GM23338 (cell line): ENCODE data around the gene RASSF4. TPM values are rescaled to one million over a fixed set of nuclear protein-coding genes. Genes with fewer than 3 reads are reported as not detected.

ENCODE experiments used
- ATAC-seq: fragments of 200-7000 bp; cut with Tn5 transposase; 3 replicates; pipeline ENCODE4 v1.9.1; 2020
- DNase-seq: peaks from one replicate; pipeline ENCODE4 v3.0.0-alpha.2; 2015; ENCODE audit warnings: low spot score
- H2AFZ ChIP-seq: fragments of 200-600 bp; sonication (generic); 2 replicates; pipeline ENCODE4 v1.8.0; 2016; ENCODE audit warnings: antibody characterized with exemption, mild to moderate bottlenecking, moderate library complexity
- H3F3A ChIP-seq: fragments of 200-600 bp; sonication (generic); replicated peaks from 2 replicates; pipeline ENCODE4 v1.8.0; 2017; ENCODE audit warnings: antibody characterized with exemption, mixed run types, low read depth
- H3K27ac ChIP-seq: fragments of 200-600 bp; sonication (generic); 2 replicates; pipeline ENCODE4 v1.6.1; 2016; ENCODE audit warnings: low read depth
- H3K27me3 ChIP-seq: fragments of 200-600 bp; sonication (generic); 2 replicates; pipeline ENCODE4 v1.8.0; 2016; ENCODE audit warnings: mild to moderate bottlenecking, mixed run types, moderate library complexity; ENCODE audit not compliant: insufficient read depth
- H3K36me3 ChIP-seq: fragments of 200-600 bp; sonication (generic); 2 replicates; pipeline ENCODE4 v1.8.0; 2016; ENCODE audit warnings: mild to moderate bottlenecking; ENCODE audit not compliant: insufficient read depth
- H3K4me1 ChIP-seq: fragments of 200-600 bp; sonication (generic); 2 replicates; pipeline ENCODE4 v1.8.0; 2016; ENCODE audit warnings: mild to moderate bottlenecking, moderate library complexity; ENCODE audit not compliant: insufficient read depth
- H3K4me2 ChIP-seq: fragments of 200-600 bp; sonication (generic); 2 replicates; pipeline ENCODE4 v1.7.1; 2017; ENCODE audit warnings: mixed run types
- H3K4me3 ChIP-seq: fragments of 200-600 bp; sonication (generic); 2 replicates; pipeline ENCODE4 v1.6.1; 2016; ENCODE audit warnings: mixed run types
- H3K79me2 ChIP-seq: fragments of 200-600 bp; sonication (generic); replicated peaks from 2 replicates; pipeline ENCODE4 v1.8.0; 2017; ENCODE audit warnings: mild to moderate bottlenecking; ENCODE audit not compliant: insufficient read depth
- H3K9me2 ChIP-seq: fragments of 200-600 bp; sonication (generic); 2 replicates; pipeline ENCODE4 v1.8.0; 2017; ENCODE audit not compliant: insufficient read depth
- H4K20me1 ChIP-seq: fragments of 200-600 bp; sonication (generic); replicated peaks from 2 replicates; pipeline ENCODE4 v1.8.0; 2017; ENCODE audit warnings: mild to moderate bottlenecking; ENCODE audit not compliant: insufficient read depth
- H3K27ac Mint-ChIP-seq: 2 replicates; pipeline ENCODE4 v1.8.0; 2020; ENCODE audit warnings: inconsistent platforms, mild to moderate bottlenecking, moderate library complexity, mixed read lengths
- H3K27me3 Mint-ChIP-seq: 3 replicates; pipeline ENCODE4 v1.8.0; 2022; ENCODE audit warnings: low read depth, mild to moderate bottlenecking, moderate library complexity, mixed read lengths, inconsistent platforms; ENCODE audit not compliant: insufficient read depth, poor library complexity
- H3K36me3 Mint-ChIP-seq: 3 replicates; pipeline ENCODE4 v1.8.0; 2021; ENCODE audit warnings: low read depth, mild to moderate bottlenecking, inconsistent platforms, moderate library complexity, mixed read lengths
- H3K4me1 Mint-ChIP-seq: 3 replicates; pipeline ENCODE4 v1.8.0; 2020; ENCODE audit warnings: mild to moderate bottlenecking, inconsistent platforms, mixed read lengths
- H3K4me3 Mint-ChIP-seq: 3 replicates; pipeline ENCODE4 v1.8.0; 2021; ENCODE audit warnings: moderate library complexity, mild to moderate bottlenecking, inconsistent platforms, mixed read lengths
- H3K9me3 Mint-ChIP-seq: 3 replicates; pipeline ENCODE4 v1.8.0; 2020; ENCODE audit warnings: moderate library complexity, mild to moderate bottlenecking, inconsistent platforms, mixed read lengths
- CREB1 ChIP-seq: fragments of 250-450 bp; sonication (Bioruptor Pico); IDR thresholded peaks from 2 replicates; pipeline ENCODE4 v1.5.0; 2020; ENCODE audit warnings: low read depth, mild to moderate bottlenecking, moderate library complexity
- EZH2 ChIP-seq: fragments of 200-600 bp; sonication (generic); IDR thresholded peaks from one replicate; pipeline ENCODE4 v1.8.0; 2017; ENCODE audit warnings: antibody characterized with exemption, mild to moderate bottlenecking, low read depth; ENCODE audit not compliant: unreplicated experiment
- JUNB ChIP-seq: IDR thresholded peaks from one replicate; pipeline ENCODE4 v1.6.1; 2016; ENCODE audit warnings: antibody characterized with exemption; ENCODE audit not compliant: unreplicated experiment
- NANOG ChIP-seq: IDR thresholded peaks from 2 replicates; pipeline ENCODE4 v1.6.1; 2016; ENCODE audit warnings: antibody characterized with exemption, borderline replicate concordance
- POLR2AphosphoS5 ChIP-seq: IDR thresholded peaks from 2 replicates; pipeline ENCODE4 v1.6.1; 2016; ENCODE audit warnings: antibody characterized with exemption, low read depth
- STAT1 ChIP-seq: IDR thresholded peaks from one replicate; pipeline ENCODE4 v1.6.1; 2016; ENCODE audit warnings: antibody characterized with exemption; ENCODE audit not compliant: unreplicated experiment
- ZNF114 ChIP-seq: fragments of 250-450 bp; sonication (Bioruptor Pico); IDR thresholded peaks from 2 replicates; pipeline ENCODE4 v1.5.0; 2020; ENCODE audit warnings: mild to moderate bottlenecking, moderate library complexity
- ZNF331 ChIP-seq: fragments of 250-450 bp; sonication (Bioruptor Pico); IDR thresholded peaks from 2 replicates; pipeline ENCODE4 v1.5.0; 2020; ENCODE audit warnings: low read depth, mild to moderate bottlenecking, moderate library complexity
- polyA plus RNA-seq: library from polyadenylated mRNA; unstranded; fragments of >200 nt; fragmentation: Nextera tagmentation; extraction: Ambion mirVana; gene quantifications from 2 replicates; pipeline ENCODE4 v1.2.1, GENCODE V29; 2016
- total RNA-seq: library from RNA; depleted of rRNA; stranded (reverse); fragments of >200 nt; shearing (Covaris generic); gene quantifications from 2 replicates; pipeline ENCODE4 v1.2.3, GENCODE V29; 2014
- TF ChIP-seq, protein P1 (sequence below), 2 experiments: fragments of 200-600 bp in 1 of 2; sonication (generic) in 1 of 2; conservative IDR thresholded peaks; 2 replicates each; pipeline versions ENCODE4 v1.5.1 to v1.6.1; 2016 to 2017; ENCODE audit warnings: antibody characterized with exemption in 2 of 2, low read depth in 2 of 2, mild to moderate bottlenecking in 2 of 2, moderate library complexity in 1 of 2
- TF ChIP-seq, protein P2 (sequence below): IDR thresholded peaks from 2 replicates; pipeline ENCODE4 v1.6.1; 2016; ENCODE audit warnings: antibody characterized with exemption
- TF ChIP-seq, protein P3 (sequence below): IDR thresholded peaks from one replicate; pipeline ENCODE4 v1.6.1; 2018; ENCODE audit warnings: antibody characterized with exemption; ENCODE audit not compliant: unreplicated experiment

The RASSF4 gene
- total and polyA plus RNA-seq, 2 experiments from 2014 or later = 12.4 to 13.6 TPM

DNA sequence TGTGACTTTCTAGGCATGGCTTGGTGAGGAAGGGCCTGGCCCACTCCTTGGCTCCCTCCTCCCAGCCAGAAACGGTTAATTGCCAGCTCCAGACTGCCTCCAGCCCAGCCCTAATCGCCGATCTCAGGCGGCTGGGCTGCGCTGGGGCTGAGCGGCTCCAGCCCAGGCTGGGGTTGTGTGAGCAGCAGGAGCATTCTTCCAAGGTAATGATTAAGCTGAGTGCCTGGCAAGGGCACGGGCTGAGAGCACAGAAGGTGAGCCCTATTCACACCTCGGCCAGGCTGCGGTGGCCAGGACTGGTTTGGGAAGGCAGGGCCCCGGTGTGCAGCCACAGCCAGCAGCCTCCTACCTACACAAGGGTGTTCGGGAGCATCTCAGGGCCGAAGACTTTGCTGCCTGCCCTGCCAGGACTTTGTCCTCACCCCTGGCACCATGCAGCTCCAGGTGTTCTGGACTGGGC lies 48.5 kb upstream of the RASSF4 start, which contains the start of gene TMEM72:
TSS of gene TMEM72 (plus strand) at position 257 of the 460 bp plus-strand sequence. CDS start at position 433, 176 bp downstream.
- Mint-ChIP-seq H3K27ac (no peak within 1 kb of the TSS), H3K9me3 (no peaks in the 10 kb centered on the region), H3K27me3 (peaks cover 12% of the 10 kb centered on the region), H3K4me1 (peaks cover 34% of the 10 kb centered on the region), H3K4me3 (no peak within 1 kb of the TSS), H3K36me3 (no peaks in the 10 kb centered on the region)
- H3K4me3 ChIP-seq = no peak within 1 kb of the TSS
- no peak within 1 kb of the TSS for H3K27ac ChIP-seq
- H3F3A ChIP-seq = no peaks in the 10 kb centered on the region
- H3K9me2 ChIP-seq = no peaks in the 10 kb centered on the region; the same call in 1 of the 2 replicates
- H3K27me3 ChIP-seq = no peaks in the 10 kb centered on the region
- ATAC-seq = peak; percentile 96
- H3K79me2 ChIP-seq = no peaks in the 10 kb centered on the region
- no peak for TF ChIP-seq ZNF331
- H4K20me1 ChIP-seq = no peaks in the 10 kb centered on the region
- peak; percentile 61 for DNase-seq
- H3K36me3 ChIP-seq = no peaks in the 10 kb centered on the region
- H3K4me2 ChIP-seq = no peak within 1 kb of the TSS
- 0 out of 2 replicates have a peak within 1 kb of the TSS, but pooled peaks have one; percentile 28 for H2AFZ ChIP-seq
- peaks cover 5% of the 10 kb centered on the region; the same call in 1 of the 2 replicates for H3K4me1 ChIP-seq

DNA sequence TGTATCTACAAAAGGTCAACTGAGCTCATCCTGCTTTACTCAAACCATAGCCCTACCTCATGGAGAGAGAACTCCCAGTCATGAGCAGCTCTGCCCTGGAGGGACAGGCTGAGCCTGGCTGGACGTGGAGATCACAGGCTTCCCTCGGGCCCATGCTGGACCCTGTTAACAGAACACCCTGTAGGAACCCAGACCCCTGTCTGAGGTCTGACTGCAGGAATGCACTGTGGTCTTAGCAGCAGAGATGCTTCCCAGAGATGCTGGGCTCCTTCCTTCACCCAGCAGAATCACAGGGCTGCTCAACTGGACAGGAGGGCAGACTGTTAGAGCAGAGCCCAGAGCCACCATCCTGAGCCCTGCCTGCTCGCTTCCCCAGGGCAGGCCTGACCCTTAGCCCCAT lies 47.7 kb upstream of the RASSF4 start:
- no peak overlapping the region for H3K27ac ChIP-seq
- no peaks in the 10 kb centered on the region; the same call in 1 of the 2 replicates for H3K9me2 ChIP-seq
- H3K4me3 ChIP-seq = no peak overlapping the region
- peaks cover 5% of the 10 kb centered on the region; the same call in 1 of the 2 replicates for H3K4me1 ChIP-seq
- H3K79me2 ChIP-seq = no peaks in the 10 kb centered on the region
- peaks cover under 1% of the 10 kb centered on the region; the same call in 2 of the 3 replicates for H3K9me3 Mint-ChIP-seq
- H3K27me3 Mint-ChIP-seq = peaks cover 13% of the 10 kb centered on the region
- DNase-seq (no peak), ATAC-seq (no peak)
- no peaks in the 10 kb centered on the region for H3K36me3 Mint-ChIP-seq
- H2AFZ ChIP-seq = no peak overlapping the region
- no peak overlapping the region for H3K4me2 ChIP-seq
- TF ChIP-seq CREB1 (CRISPR knock-in tag) (no peak), ZNF331 (no peak), POLR2AphosphoS5 (no peak), STAT1 (no peak), ZNF114 (no peak), EZH2 (no peak), JUNB (no peak), NANOG (no peak)
- TF ChIP-seq, protein P1, sequence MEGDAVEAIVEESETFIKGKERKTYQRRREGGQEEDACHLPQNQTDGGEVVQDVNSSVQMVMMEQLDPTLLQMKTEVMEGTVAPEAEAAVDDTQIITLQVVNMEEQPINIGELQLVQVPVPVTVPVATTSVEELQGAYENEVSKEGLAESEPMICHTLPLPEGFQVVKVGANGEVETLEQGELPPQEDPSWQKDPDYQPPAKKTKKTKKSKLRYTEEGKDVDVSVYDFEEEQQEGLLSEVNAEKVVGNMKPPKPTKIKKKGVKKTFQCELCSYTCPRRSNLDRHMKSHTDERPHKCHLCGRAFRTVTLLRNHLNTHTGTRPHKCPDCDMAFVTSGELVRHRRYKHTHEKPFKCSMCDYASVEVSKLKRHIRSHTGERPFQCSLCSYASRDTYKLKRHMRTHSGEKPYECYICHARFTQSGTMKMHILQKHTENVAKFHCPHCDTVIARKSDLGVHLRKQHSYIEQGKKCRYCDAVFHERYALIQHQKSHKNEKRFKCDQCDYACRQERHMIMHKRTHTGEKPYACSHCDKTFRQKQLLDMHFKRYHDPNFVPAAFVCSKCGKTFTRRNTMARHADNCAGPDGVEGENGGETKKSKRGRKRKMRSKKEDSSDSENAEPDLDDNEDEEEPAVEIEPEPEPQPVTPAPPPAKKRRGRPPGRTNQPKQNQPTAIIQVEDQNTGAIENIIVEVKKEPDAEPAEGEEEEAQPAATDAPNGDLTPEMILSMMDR (conservative IDR thresholded peaks at IDR 0.05; ENCODE audit: low read depth in 2 of 2) = no peak
- TF ChIP-seq, protein P2, sequence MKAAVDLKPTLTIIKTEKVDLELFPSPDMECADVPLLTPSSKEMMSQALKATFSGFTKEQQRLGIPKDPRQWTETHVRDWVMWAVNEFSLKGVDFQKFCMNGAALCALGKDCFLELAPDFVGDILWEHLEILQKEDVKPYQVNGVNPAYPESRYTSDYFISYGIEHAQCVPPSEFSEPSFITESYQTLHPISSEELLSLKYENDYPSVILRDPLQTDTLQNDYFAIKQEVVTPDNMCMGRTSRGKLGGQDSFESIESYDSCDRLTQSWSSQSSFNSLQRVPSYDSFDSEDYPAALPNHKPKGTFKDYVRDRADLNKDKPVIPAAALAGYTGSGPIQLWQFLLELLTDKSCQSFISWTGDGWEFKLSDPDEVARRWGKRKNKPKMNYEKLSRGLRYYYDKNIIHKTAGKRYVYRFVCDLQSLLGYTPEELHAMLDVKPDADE = no peak
- TF ChIP-seq, protein P3, sequence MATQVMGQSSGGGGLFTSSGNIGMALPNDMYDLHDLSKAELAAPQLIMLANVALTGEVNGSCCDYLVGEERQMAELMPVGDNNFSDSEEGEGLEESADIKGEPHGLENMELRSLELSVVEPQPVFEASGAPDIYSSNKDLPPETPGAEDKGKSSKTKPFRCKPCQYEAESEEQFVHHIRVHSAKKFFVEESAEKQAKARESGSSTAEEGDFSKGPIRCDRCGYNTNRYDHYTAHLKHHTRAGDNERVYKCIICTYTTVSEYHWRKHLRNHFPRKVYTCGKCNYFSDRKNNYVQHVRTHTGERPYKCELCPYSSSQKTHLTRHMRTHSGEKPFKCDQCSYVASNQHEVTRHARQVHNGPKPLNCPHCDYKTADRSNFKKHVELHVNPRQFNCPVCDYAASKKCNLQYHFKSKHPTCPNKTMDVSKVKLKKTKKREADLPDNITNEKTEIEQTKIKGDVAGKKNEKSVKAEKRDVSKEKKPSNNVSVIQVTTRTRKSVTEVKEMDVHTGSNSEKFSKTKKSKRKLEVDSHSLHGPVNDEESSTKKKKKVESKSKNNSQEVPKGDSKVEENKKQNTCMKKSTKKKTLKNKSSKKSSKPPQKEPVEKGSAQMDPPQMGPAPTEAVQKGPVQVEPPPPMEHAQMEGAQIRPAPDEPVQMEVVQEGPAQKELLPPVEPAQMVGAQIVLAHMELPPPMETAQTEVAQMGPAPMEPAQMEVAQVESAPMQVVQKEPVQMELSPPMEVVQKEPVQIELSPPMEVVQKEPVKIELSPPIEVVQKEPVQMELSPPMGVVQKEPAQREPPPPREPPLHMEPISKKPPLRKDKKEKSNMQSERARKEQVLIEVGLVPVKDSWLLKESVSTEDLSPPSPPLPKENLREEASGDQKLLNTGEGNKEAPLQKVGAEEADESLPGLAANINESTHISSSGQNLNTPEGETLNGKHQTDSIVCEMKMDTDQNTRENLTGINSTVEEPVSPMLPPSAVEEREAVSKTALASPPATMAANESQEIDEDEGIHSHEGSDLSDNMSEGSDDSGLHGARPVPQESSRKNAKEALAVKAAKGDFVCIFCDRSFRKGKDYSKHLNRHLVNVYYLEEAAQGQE = no peak
- no peaks in the 10 kb centered on the region for H3K36me3 ChIP-seq
- no peak overlapping the region for H3K27ac Mint-ChIP-seq
- H3K4me1 Mint-ChIP-seq = peaks cover 34% of the 10 kb centered on the region
- H3F3A ChIP-seq = no peaks in the 10 kb centered on the region
- no peaks in the 10 kb centered on the region for H4K20me1 ChIP-seq
- H3K4me3 Mint-ChIP-seq = no peak overlapping the region
- no peaks in the 10 kb centered on the region for H3K27me3 ChIP-seq
